Femur (tissue), 1 donor: ENCODE data around the gene ANKRD55.
A peak's percentile ranks its signal among the peaks of the same experiment; 100 is the strongest.
"Not testable (repeated sequence)": the region's sequence is repeated elsewhere in the genome, so short reads cannot be mapped to it uniquely, and the experiment has no call there.

ENCODE experiments used
- DNase-seq: peaks from one replicate; pipeline ENCODE4 v3.0.0-alpha.2; 2017

Gene ANKRD55

GRCh38 chr5:56142614-56143372 is 90.3 kb downstream of the ANKRD55 start:
- DNase-seq = no peak

GRCh38 chr5:56142233-56142613 is 90.9 kb downstream of the ANKRD55 start:
- DNase-seq = no peak

GRCh38 chr5:56140073-56140472 is 93.1 kb downstream of the ANKRD55 start:
- no peak for DNase-seq

GRCh38 chr5:56130664-56131063 is 102.5 kb downstream of the ANKRD55 start:
- no peak for DNase-seq

- DNase-seq = no peak
These were observed 103.8 kb downstream of the ANKRD55 start for GRCh38 chr5:56129288-56129687.

DNA sequence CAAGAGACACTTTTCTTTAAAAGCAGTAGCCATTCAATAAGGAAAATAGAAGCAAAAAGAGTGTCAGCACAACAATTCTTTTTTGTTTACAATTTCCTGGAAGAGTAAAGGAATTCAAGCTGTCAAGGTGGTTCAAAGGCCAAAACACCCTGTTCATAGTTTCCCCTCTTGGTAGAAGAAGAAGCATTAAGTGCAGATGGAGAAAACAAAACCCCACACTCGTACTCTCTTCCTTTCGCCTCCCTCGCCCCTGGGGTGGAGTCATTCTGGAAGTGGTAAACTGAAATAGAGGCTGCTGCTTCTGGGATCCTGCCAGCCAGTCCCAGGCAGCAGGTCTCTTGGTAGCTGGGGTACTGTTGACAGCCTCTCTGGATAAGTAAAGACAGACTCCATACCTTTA is 105.0 kb downstream of the ANKRD55 start:
- DNase-seq = no peak

- DNase-seq = no peak
These were observed 106.5 kb downstream of the ANKRD55 start for GRCh38 chr5:56126487-56127179.

GRCh38 chr5:56123531-56124243 is 109.4 kb downstream of the ANKRD55 start:
- peak; percentile 60 for DNase-seq

GRCh38 chr5:56122360-56122985 is 110.7 kb downstream of the ANKRD55 start:
- not testable (repeated sequence) for DNase-seq

DNA sequence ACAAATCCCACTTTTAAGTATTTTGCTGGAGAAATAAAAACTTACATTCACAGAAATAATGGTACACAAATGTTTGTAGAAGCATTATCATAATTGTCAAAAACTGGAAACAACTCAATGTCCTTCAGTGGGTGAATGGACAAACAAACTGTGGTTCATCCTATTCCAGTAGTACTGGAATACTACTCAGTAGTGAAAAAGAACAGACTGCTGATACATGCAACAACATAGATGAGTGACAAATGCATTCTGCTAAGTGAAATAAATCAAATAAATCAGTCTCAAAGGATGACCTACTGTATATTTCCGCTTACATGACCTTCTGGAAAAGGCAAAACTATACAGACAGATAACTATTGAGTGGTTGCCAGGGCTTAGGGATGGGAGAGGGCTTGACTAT is 114.1 kb downstream of the ANKRD55 start:
- DNase-seq = no peak

- no peak for DNase-seq
These were observed 116.5 kb downstream of the ANKRD55 start for GRCh38 chr5:56116599-56117141.

- DNase-seq = no peak
These were observed 117.5 kb downstream of the ANKRD55 start for GRCh38 chr5:56115589-56115988.

GRCh38 chr5:56112526-56113121 is 120.5 kb downstream of the ANKRD55 start:
- no peak for DNase-seq

GRCh38 chr5:56111404-56111781 is 121.7 kb downstream of the ANKRD55 start:
- DNase-seq = no peak

DNA sequence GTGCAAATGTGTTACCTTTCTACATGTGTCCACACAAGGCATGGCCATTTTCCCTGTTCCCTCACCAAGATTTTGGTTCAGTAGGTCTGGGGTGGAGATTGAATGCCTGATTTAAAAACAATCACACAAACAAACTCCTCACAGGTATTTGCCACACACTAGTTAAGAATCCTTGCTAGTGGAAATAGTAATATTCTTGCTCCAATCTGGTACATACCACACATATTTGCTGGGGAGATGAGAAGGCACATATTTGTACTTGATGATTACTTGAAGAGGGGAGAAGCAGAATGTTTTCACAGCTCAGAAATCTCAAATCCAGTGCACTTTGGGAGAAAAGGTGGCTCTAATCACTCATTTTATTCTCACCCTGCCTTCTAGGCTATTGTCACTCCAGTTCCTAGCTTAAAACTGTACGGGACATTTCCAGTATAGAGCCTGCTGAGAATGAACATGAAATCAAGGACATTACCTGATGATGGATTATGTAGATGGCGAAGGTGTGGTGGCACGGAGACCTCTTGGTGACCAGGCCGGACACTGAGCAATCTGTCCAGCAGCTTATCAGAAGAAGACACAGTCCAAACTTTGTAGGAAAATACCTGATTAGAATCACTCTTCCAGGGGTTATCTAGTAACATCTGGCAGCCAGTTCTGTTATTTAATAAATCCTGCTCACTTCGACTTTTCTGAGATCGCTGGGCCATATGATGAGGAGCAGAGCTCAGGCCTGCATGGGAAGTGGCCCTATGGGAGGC is 122.3 kb downstream of the ANKRD55 start:
- no peak for DNase-seq

DNA sequence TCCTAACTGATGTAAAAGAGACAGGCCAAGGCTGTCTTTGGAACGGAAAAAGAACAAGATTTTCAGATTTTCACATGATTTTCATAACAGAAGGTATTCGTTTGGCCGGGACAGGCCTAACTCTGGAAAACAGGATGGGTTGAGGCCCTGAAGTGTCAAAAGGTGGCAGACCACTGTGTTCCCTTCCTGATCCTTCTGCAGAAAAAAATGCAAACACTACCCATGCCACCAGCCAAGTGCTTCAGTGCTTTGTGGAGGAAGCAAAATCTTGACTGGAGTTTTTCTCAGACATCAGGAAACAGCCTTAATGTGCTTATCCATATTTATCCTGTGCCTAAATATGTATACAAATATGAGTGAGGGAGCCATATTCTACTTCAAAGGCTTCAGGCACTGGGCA is 124.9 kb downstream of the ANKRD55 start:
- no peak for DNase-seq

- DNase-seq = no peak
These were observed 126.3 kb downstream of the ANKRD55 start for GRCh38 chr5:56106837-56107236.

DNA sequence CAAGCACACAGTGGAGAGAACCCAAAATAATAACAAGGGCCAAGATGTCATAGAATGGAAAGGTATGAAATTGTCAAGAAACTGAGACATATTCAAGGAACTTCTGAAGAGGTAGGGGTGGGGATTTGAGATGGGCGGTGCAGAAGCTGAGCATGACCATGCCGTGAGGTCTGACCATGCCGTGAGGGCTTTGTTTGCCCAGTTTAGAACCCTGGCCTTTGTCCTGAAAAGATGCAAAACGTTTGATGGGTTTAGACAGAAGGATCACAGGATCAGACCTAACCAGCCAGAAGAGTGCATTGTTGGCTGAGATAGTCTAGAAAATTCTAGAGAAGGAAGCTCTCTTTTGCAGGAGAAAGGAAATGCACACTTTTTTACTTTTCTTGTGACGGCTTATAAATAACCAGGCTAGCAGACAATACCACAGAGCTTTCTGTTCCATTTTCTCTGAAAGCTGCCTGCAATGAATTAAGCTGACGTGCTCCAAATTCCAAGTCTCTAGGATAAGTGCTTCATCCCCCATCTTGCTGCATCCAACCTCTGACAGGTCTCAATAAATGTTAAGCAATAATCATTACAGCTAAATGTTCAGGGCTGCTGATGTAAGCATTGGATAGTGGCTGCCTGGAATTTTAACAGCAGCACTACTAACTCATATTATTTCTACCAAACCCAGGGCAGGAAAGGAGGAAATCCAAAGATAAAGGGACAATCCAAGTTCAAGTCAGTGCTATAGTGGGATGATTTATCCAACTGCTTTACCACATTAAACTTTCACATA is 127.4 kb downstream of the ANKRD55 start:
- no peak for DNase-seq

GRCh38 chr5:56102889-56103288 is 130.2 kb downstream of the ANKRD55 start:
- no peak for DNase-seq

DNA sequence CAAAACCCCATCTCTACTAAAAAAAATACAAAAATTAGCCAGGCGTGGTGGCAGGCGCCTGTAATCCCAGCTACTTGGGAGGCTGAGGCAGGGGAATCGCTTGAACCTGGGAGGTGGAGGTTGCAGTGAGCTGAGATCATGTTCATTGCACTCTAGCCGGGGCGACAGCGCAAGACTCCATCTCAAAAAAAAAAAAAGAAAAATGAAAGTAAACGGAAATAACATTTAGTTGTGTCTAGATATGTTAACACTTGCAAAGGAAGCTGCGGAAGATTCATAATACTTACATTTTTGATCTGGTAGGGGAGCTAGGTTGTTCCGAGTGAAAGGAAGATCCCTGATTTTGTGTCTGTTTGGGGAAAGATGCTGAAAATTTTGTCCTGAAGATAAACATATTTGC is 130.9 kb downstream of the ANKRD55 start:
- DNase-seq = not testable (repeated sequence)

GRCh38 chr5:56101180-56101579 is 131.9 kb downstream of the ANKRD55 start:
- DNase-seq = no peak
